Frontal cortex (tissue), 4 donors: ENCODE results near the gene CFAP298. TPM values are rescaled to one million over a fixed set of nuclear protein-coding genes. Genes with fewer than 3 reads are reported as not detected.

Source experiments
- DNase-seq, 2 donors: peaks; one replicate each; pipeline ENCODE4 v3.0.0; 2012; ENCODE audit warnings: low spot score in 2 of 2
- FAIRE-seq: peaks from 2 replicates; lab custom pipeline; 2012; peaks lifted over from hg19 to GRCh38; lab: Jason Lieb, UNC
- total RNA-seq: library from RNA; depleted of rRNA; stranded (reverse); fragments of >200 nt; gene quantifications from one replicate; pipeline ENCODE4 v1.2.3, GENCODE V29; 2014
- donor health status: control.
- donor health status: control.
- donor health status: control.

CFAP298 gene
- total RNA-seq, 1 donor from 2014 or later: 16.3 TPM

GRCh38 chr21:32602099-32602498, 10.1 kb downstream of the CFAP298 start:
- FAIRE-seq: no peak
- DNase-seq: no peak

GRCh38 chr21:32599526-32599925, 12.7 kb downstream of the CFAP298 start:
- no peak for FAIRE-seq

GRCh38 chr21:32599091-32599490, 13.1 kb downstream of the CFAP298 start:
- FAIRE-seq (no peak), DNase-seq (no peak)

More at GRCh38 chr21:32599526-32599925, 12.7 kb downstream of the CFAP298 start:
- no peak for DNase-seq

- FAIRE-seq (no peak), DNase-seq (no peak)
Observed at GRCh38 chr21:32597205-32597604, 15.0 kb downstream of the CFAP298 start.

- DNase-seq (no peak), FAIRE-seq (no peak)
Observed at GRCh38 chr21:32595431-32595830, 16.7 kb downstream of the CFAP298 start.

- FAIRE-seq (no peak), DNase-seq (no peak)
Observed at GRCh38 chr21:32593690-32594089, 18.5 kb downstream of the CFAP298 start.

- DNase-seq (no peak), FAIRE-seq (no peak)
Observed at GRCh38 chr21:32592929-32593502, 19.2 kb downstream of the CFAP298 start.

- no peak for DNase-seq
- FAIRE-seq: no peak
Observed at GRCh38 chr21:32590130-32590529, 22.0 kb downstream of the CFAP298 start.

- DNase-seq (no peak), FAIRE-seq (no peak)
Observed at GRCh38 chr21:32587651-32588050, 24.5 kb downstream of the CFAP298 start.

GRCh38 chr21:32587120-32587519, 25.1 kb downstream of the CFAP298 start:
- DNase-seq (no peak), FAIRE-seq (no peak)

- no peak for FAIRE-seq
Observed at GRCh38 chr21:32585970-32586369, 26.2 kb downstream of the CFAP298 start.

GRCh38 chr21:32585042-32585710, 27.0 kb downstream of the CFAP298 start, which contains the start of gene TCP10L:
Gene TCP10L, minus strand, starts transcription at chr21:32585523. Its CDS starts 1,219 bp downstream, at chr21:32584304.
- DNase-seq (no peak), FAIRE-seq (no peak)

More at GRCh38 chr21:32585970-32586369, 26.2 kb downstream of the CFAP298 start:
- DNase-seq: no peak

- FAIRE-seq: no peak
- no peak for DNase-seq
Observed at GRCh38 chr21:32584472-32584871, 27.7 kb downstream of the CFAP298 start.

GRCh38 chr21:32581732-32582131, 30.4 kb downstream of the CFAP298 start:
- FAIRE-seq: no peak
- no peak for DNase-seq

GRCh38 chr21:32580949-32581348, 31.2 kb downstream of the CFAP298 start:
- no peak for FAIRE-seq
- DNase-seq: no peak

- FAIRE-seq: no peak
- no peak for DNase-seq
Observed at GRCh38 chr21:32578107-32578691, 34.0 kb downstream of the CFAP298 start.

GRCh38 chr21:32576011-32576410, 36.2 kb downstream of the CFAP298 start:
- no peak for FAIRE-seq
- no peak for DNase-seq

- FAIRE-seq (no peak), DNase-seq (no peak)
Observed at GRCh38 chr21:32574946-32575925, 36.9 kb downstream of the CFAP298 start.

GRCh38 chr21:32572574-32573420, 39.4 kb downstream of the CFAP298 start:
- FAIRE-seq: no peak
- DNase-seq: no peak
